Mucosa of descending colon (tissue), 3 donors: Measurements from ENCODE around the gene SCN2A. TPM values are rescaled to one million over a fixed set of nuclear protein-coding genes. Genes with fewer than 3 reads are reported as not detected.

Experiments
- ATAC-seq: fragments of 200-7000 bp; cut with Tn5 transposase; one replicate; pipeline ENCODE4 v1.9.1; 2020; ENCODE audit warnings: mild to moderate bottlenecking, moderate library complexity
- DNase-seq, 3 donors: peaks; one replicate each; pipeline ENCODE4 v3.0.0-alpha.2; 2020
- H3K36me3 ChIP-seq: fragments of 200-600 bp; one replicate; pipeline ENCODE4 v1.8.0; 2021; ENCODE audit warnings: low read depth, mild to moderate bottlenecking
- H3K4me1 ChIP-seq: fragments of 200-600 bp; one replicate; pipeline ENCODE4 v1.8.0; 2021; ENCODE audit warnings: low read depth, mild to moderate bottlenecking
- H3K4me3 ChIP-seq: fragments of 200-600 bp; one replicate; pipeline ENCODE4 v1.8.0; 2021; ENCODE audit warnings: mild to moderate bottlenecking
- H3K9me3 ChIP-seq: fragments of 200-600 bp; one replicate; pipeline ENCODE4 v1.8.0; 2021; ENCODE audit warnings: mild to moderate bottlenecking
- CTCF ChIP-seq: fragments of 200-600 bp; IDR thresholded peaks from one replicate; pipeline ENCODE4 v1.8.0; 2022; ENCODE audit warnings: antibody characterized with exemption, mild to moderate bottlenecking
- intact Hi-C, 2 donors: fragments of 100-400 bp; cut with DNase I in 1 of 2; cut with micrococcal nuclease in 1 of 2; formaldehyde crosslinking; loops; one replicate each; pipeline versions ENCODE4 v1.11.0 to v1.11.1; 2022; cut with DNase I, micrococcal nuclease
- total RNA-seq, 3 donors: library from RNA; stranded (reverse); fragmentation: NEBNext Ultra II Directional in 2 of 3; extraction: Animal tissue kit (Norgen Biotek cat#: 25700) in 2 of 3; gene quantifications; one replicate each; pipeline versions ENCODE4 v1.2.1 to v1.2.4, GENCODE V29; 2021 to 2023
- donor health status: DM: no; HTN: no; CAD: no; lungs with moderate emphysema.
- donor health status: DM: no; HTN: no; CAD: no.
- donor health status: DM: no; HTN: yes; CAD: no.

Gene SCN2A
- total RNA-seq, 3 donors from 2014 or later, result 0.23 to 1.3 TPM; not detected in 1

- no peaks in the 10 kb centered on the region for H3K9me3 ChIP-seq
- TF ChIP-seq CTCF, result no peak
- H3K36me3 ChIP-seq, result no peaks in the 10 kb centered on the region
- no peaks in the 10 kb centered on the region for H3K4me1 ChIP-seq
- no peak for DNase-seq
- H3K4me3 ChIP-seq, result no peak overlapping the region
- intact Hi-C loops, result no loop called here
- ATAC-seq, result no peak
Measured at GRCh38 chr2:165410276-165410675, 171.1 kb downstream of the SCN2A start.

GRCh38 chr2:165414187-165414586 is 175.0 kb downstream of the SCN2A start:
- ATAC-seq, result no peak
- TF ChIP-seq CTCF, result peak; percentile 9
- no peak overlapping the region for H3K4me3 ChIP-seq
- H3K36me3 ChIP-seq, result no peaks in the 10 kb centered on the region
- no peak for DNase-seq
- intact Hi-C loops, result no loop called here
- H3K9me3 ChIP-seq, result no peaks in the 10 kb centered on the region
- no peaks in the 10 kb centered on the region for H3K4me1 ChIP-seq

- no peaks in the 10 kb centered on the region for H3K9me3 ChIP-seq
- TF ChIP-seq CTCF, result no peak
- ATAC-seq (no peak), DNase-seq (no peak)
- H3K4me1 ChIP-seq, result no peaks in the 10 kb centered on the region
- intact Hi-C loops, result no loop called here
- no peaks in the 10 kb centered on the region for H3K36me3 ChIP-seq
- H3K4me3 ChIP-seq, result no peak overlapping the region
Measured at GRCh38 chr2:165417009-165417408, 177.8 kb downstream of the SCN2A start.

- H3K36me3 ChIP-seq, result no peaks in the 10 kb centered on the region
- no peak for DNase-seq
- H3K9me3 ChIP-seq, result no peaks in the 10 kb centered on the region
- TF ChIP-seq CTCF, result no peak
- no peaks in the 10 kb centered on the region for H3K4me1 ChIP-seq
- ATAC-seq, result no peak
- intact Hi-C loops, result no loop called here
- H3K4me3 ChIP-seq, result no peak overlapping the region
Measured at GRCh38 chr2:165420231-165420630, 181.0 kb downstream of the SCN2A start.

- no peaks in the 10 kb centered on the region for H3K4me1 ChIP-seq
- ATAC-seq (no peak), DNase-seq (no peak)
- no peaks in the 10 kb centered on the region for H3K36me3 ChIP-seq
- H3K4me3 ChIP-seq, result no peak overlapping the region
- TF ChIP-seq CTCF, result no peak
- intact Hi-C loops, result no loop called here
- H3K9me3 ChIP-seq, result no peaks in the 10 kb centered on the region
Measured at GRCh38 chr2:165423081-165423480, 183.9 kb downstream of the SCN2A start.

- no peaks in the 10 kb centered on the region for H3K9me3 ChIP-seq
- ATAC-seq, result no peak
- H3K4me1 ChIP-seq, result no peaks in the 10 kb centered on the region
- intact Hi-C loops, result no loop called here
- TF ChIP-seq CTCF, result no peak
- no peaks in the 10 kb centered on the region for H3K36me3 ChIP-seq
- no peak for DNase-seq
- no peak overlapping the region for H3K4me3 ChIP-seq
Measured at GRCh38 chr2:165425556-165425955, 186.3 kb downstream of the SCN2A start.
